CMK (cell line): ENCODE measurements around the gene RAB35.

ENCODE experiments used
- DNase-seq: peaks from one replicate; pipeline ENCODE4 v3.0.0-alpha.2; 2010; ENCODE audit warnings: low read depth

Gene RAB35

GRCh38 chr12:120116441-120116791 lies at the start of gene RAB35:
Gene RAB35, minus strand, starts transcription at chr12:120116753. Its CDS starts 103 bp downstream, at chr12:120116650.
- DNase-seq, result no peak

DNA sequence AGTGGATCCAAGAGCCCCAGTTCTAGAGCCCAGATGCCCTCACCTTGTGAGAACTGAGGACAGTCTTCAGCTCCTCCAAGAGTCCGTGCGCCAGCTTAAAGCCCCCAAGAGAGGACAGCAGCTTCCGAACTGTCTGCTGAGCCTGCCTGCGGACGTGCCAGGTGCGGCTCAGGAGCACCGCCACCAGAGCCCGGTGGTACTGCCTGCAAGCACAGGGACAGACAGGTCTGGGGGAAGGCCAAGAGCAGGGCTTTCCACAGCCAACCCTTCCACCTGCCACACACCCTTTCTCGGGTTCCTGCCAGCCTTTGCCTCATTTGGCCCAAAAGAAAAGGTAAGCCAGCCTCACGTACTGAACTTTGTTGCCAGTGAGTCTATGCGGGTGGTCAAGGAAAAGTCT lies 47.7 kb upstream of the RAB35 start:
- no peak for DNase-seq

DNA sequence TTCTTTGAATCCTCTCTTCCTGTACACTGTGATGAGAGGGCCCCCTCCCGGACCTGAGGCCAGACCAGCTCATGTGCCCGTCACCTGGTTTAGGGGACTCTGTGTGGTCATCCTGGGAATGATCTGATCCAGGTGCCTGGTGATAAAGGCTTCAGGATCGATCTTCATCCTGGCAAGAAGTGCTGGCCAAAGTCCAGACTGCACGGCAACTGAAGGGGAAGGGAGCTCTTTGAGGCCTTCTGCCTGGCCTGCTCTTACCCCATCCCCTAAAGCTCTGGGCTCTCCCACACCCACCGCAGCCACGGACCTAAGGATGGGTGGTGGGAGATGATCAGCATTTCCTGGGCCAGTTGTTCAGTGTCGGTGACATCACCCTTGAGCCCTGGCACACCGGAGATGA lies 46.2 kb upstream of the RAB35 start:
- no peak for DNase-seq

DNA sequence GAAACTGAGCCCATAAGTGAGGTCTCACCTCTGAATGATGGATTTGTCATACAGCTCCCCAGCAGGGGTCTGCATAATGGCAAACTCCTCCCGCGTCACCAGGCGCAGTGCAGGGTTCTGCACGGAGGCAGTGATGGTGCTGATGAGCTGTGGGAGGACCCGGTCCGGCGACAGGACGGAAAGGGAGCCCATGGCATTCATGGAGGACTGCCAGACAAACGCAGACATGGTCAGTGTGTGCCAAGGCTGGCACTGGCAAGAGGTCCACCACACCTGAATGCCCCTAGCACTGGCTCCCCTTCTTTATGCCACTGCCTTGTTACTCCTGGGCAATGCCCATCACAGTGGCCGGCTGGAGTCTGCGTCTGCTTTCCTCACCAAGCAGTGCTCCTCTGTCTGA lies 45.3 kb upstream of the RAB35 start:
- no peak for DNase-seq

DNA sequence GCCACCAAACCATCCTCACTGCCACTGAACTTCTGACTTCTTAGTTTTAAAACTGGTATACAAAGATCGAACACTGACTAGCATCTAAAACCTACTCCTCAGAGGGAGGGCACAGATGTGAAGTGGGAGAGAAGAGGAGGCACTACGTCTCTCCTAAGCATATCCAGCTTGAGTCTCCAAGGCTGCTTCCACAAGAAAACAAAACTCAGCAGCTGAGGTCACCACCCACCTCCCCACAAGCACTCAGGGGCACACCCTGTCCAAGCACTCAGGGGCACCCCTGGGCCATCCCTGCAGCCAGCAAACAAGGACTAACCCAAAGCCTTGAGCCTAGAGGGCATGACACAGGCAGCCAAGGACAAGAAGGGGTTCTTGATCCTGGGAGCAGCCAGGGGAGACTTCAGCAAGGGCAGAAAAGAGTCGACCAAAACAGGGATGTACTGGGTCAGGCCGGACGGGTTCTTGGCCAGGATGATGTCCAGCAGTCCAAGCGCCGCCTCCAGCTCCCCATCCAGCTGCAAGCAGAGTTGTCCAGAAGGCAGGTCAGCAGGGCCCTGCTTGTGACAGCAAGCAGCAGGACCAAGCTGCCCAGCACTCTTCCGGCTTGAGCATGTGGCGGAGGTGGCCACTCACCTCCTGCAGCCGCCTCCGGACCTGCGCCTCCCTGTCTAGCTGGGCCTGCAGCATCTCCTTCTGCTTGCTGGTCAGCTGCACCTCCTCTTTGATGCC lies 43.1 kb upstream of the RAB35 start:
- DNase-seq, result no peak

DNA sequence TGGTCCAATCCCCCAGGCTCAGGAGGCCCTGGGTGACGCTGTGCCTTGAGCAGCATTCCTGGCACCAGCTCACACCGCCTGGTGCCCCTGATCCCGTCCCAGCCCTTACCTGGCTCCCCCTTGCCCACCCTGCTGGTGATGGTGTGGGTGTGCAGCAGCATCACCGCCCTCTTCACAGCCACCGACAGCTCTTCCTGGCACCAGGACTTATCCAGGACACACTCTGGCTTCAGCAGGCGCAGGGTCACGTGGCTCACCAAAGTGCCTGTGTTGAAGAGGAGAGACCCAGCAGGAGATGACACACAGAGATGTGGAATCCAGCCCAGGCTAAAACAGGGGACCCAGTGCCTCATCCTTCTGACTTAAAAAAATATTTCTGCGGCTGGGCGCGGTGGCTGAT lies 41.8 kb upstream of the RAB35 start:
- no peak for DNase-seq

DNA sequence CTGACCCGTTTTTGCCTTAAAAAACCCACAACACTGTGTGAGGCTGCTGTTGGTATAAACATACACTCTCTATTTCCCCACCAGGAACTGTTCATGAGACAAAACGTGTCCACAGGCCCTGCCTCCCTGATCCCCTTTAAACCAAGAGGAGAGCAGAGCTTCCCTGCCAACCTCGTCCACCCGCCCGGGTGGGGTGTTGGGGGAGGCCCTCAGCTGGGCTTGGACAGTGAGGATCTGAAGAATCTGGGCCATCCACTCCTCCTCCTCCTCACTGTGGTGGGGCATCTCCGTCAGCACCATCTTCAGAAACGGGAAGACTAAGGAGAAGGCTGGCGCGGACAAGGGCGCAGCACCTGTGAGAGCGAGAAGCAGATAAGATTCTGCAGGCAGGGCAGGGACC lies 41.1 kb upstream of the RAB35 start:
- DNase-seq, result no peak

DNA sequence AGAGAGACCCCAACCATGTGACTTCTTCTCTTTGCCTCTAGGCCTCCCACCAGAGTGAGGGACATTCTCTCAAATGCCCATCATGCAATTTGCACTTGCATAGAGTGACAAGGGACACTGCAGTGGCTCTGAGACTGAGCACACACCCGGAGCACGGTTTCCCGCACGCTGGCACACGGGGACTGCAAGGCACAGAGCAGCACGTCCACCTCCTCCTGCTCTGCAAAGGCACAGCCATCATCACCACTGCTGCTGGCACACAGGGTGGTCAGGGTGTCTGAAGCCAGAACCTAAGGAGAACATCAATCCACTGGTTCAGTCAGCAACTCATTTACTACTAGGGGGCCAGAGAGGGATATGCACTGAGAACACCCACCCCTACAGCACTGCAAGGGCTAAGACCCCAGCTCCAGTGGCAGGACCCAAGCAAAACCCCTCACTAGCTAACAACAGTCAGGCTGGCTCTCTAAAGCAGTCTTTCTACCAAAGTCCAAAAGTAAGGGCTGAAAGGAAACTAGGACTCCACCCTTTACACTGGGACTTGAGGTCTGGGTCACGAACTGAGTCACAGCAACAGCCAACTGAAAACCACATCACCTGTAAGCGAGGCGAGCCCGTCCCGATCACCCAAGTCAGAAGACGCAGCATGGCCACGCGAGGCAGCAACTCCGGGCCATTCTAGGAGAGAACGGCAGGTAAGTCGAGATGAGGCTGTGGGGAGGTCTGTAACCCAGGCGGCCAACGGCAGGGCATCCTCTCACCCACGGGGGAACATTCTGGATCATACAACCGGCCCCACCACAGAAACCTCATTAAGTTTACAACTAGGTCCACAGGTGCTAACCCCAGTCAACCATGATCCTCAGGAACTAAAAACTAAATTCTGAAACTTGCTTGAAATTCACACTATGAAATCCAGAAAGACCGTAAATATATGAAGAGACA lies 40.0 kb upstream of the RAB35 start:
- no peak for DNase-seq

- DNase-seq, result no peak
Observed at GRCh38 chr12:120155072-120155471, 38.5 kb upstream of the RAB35 start.

GRCh38 chr12:120150919-120151525 lies 34.5 kb upstream of the RAB35 start:
- DNase-seq, result no peak

DNA sequence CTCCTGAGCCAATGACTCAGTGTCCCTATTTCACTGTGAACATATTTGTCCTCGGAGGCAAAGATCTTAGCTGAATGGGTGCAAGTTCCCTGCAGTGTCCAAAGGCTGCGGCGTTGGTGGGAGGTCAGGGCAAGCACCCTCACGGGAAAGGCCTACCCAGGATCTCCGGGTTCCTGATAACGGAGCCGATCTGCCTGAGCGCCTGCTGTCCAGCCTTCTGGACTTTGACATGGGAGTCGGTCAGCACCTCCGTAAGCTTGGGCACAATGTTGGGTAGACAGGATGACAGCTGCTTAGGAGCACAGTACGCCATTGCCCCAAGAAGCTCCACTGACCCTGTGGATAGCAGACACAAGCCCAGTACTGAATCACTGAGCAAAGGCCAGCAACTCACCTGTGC lies 31.5 kb upstream of the RAB35 start:
- no peak for DNase-seq

DNA sequence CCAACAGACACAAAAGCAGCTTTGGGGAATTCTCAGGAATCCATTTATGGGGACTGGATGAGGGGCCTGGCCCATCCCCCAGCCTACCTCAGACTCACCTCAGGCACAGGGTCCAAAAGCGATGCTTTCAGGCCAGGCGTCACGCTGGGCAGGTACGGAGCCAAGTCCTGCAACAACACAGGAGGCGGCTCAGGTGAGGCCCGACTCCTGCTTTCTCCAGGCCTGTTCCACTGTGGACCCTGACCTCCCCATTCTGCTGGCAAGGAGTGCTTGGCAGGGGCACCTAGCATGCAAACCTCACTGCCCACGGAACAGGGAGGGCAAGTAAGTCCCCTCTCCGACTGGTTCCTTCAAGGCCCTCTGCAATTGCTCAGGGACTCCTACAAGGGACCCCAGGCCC lies 28.6 kb upstream of the RAB35 start:
- DNase-seq, result no peak

DNA sequence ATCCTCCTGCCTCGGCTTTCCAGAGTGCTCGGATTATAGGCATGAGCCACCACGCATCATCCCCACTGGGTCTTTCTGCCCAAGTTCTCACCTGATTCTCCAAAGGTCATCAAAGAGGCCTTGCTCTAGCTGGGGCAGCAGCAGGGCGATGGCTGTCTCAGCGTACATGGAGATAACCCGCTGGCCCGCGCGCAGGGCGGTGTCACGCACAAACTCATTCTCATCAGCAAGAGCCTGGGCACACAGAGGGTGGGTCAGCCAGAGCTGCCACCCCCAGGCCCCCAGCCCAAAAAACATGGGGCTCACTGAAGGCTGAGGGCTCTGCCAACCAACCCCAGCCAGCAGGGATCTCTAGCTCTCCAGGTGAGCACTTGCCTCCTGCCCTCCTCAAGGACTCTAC lies 27.7 kb upstream of the RAB35 start:
- DNase-seq, result no peak

DNA sequence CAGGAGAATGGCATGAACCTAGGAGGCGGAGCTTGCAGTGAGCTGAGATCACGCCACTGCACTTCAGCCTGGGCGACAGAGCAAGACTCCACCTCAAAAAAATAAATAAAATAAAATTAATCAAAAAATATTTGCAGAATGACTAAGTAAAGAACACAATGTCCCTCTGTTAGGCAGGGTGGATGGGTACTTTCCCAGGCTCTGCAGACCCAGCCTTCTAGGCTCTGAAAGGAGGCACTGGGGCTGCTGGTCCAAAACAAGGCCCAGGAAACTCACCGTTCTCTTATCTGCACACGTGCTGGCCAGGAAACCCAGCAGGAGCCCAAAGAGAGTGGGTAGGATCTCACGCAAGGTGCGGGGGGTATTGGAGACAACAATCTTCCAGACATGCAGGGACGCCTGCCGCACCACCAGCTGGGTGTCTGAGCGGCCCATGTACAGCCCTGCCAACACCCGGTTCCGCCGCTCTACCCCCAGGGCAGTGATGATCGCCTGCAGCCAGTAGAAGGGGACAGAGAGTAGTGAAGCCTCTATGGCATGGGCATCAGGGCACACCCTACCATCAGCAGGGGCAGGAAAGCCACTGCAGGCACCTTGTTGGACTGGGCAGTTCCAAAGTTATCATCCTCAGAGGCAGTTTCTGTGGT lies 25.8 kb upstream of the RAB35 start:
- no peak for DNase-seq

GRCh38 chr12:120141336-120141735 lies 24.8 kb upstream of the RAB35 start:
- no peak for DNase-seq

DNA sequence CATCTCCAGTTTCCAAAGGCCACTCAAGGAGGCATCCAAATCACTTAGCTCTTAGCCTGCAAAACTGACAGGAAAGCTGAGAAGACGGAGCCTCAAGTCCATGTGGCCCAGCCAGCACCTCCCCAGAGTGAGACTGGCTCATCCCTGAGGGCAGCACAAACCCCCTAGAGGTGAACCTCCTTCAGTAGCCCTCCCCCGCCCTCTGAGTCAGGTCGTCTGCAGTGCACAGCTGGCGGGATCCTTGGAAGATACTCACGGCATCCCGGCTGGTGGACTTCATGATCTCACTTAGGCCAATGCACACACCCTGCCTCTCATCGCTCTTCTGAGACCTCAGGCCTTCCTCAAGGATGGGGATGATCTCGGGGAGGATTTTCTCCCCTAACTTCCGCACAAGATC lies 24.1 kb upstream of the RAB35 start:
- DNase-seq, result no peak

DNA sequence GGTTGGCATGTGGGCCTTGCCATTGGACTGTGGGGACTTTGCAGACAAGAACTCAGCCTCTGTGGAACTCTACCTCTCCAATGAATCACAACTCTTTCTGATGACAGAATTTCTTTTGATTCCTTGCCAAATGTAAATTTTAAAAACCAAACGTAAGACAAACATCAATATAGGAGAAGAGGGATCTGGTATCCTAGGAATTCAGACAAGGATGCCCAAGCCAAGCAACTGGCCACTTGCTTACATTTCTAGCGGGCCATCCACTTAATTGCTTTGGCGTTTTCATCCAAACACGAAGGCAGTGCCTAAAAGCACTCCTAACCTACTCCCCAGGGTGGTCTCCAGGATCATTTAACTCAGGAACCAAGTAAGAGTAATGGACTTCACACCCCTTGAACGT lies 23.4 kb upstream of the RAB35 start:
- no peak for DNase-seq

DNA sequence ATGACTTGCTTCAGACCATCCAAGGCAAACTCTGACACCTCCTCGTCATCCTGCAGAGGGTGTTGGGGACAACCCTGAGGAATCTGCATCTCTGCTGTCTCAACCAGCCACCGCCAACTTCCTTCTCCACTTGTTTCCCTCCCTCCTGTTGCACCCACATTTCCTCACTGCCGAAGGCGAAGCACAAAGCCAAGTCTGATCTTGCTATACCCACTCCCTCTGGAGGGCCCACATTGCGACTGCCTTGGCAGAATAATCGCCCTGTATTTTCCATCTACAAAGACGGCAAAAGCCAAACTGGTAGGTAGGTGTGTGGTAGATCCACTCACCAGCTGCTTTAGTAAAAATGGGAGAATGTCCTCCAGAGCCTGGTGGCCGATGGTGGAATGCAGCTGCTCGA lies 21.8 kb upstream of the RAB35 start:
- DNase-seq, result no peak

GRCh38 chr12:120137833-120138232 lies 21.3 kb upstream of the RAB35 start:
- no peak for DNase-seq

DNA sequence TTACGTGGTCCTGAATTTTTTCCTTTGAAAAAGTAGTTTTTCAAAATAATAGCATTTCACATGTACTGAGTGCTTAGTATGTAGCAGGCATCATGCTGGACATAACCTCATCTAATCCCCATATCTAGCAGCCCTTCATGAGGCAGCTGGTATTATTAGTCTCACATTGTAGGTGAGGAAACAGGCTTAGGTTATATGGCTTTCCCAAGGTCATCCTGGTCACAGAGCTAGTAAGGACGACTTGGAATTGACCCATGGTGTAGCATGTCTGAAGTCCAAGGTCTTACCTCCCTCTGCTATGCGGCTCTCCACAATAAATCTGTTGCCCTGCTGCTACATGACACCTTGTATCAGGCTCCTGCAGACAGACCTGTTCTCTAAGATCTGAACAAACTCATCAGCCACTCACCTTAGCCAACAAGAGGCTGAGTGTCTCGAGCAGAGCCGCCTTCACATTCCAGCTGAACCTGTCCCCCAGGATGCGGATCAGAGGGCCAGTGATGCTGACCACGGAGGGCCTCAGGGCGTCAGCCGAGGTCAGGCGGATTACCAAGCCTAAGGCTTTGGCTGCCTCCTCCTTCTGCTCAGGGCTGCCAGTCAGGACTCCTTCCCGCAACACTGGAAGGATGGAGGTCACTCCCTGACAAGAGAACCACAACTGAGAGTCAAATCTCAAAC lies 19.7 kb upstream of the RAB35 start:
- DNase-seq, result no peak

DNA sequence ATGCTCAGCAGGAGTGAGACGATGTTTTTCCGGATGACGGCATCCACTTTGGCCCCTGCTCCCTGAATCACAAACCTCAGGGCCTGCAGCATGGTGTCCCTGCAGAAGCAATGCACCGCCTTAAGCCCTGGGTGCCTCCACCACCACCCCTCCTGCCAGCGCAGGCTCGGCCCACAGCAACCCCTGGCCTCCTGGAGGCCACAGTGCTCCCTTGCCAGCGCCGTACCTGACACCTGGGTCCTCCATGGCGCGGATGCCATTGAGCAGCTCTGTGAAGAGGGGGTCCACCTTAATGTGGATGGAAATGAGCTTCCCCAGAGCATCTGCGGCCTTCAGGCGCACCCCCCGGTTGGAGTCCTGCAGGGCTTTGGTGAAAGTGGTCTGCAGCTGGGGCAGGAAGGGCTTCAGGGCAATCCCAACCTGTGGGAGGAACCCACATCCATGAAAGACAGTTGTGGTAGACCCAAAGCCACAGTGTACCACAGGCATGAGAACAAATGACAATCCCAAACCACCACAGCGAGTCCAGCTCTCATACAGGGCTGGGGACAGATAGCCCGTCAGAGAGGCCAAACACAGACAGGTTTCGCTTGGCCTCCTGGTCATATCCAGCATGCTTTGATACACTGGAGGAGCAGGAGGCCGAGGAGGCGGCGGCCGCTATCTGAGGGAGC lies 17.9 kb upstream of the RAB35 start:
- DNase-seq, result no peak
